Measurements from ENCODE around the gene BNIP3.
A peak's percentile ranks its signal among the peaks of the same experiment; 100 is the strongest.

BNIP3 gene, protein sequence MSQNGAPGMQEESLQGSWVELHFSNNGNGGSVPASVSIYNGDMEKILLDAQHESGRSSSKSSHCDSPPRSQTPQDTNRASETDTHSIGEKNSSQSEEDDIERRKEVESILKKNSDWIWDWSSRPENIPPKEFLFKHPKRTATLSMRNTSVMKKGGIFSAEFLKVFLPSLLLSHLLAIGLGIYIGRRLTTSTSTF

DNA sequence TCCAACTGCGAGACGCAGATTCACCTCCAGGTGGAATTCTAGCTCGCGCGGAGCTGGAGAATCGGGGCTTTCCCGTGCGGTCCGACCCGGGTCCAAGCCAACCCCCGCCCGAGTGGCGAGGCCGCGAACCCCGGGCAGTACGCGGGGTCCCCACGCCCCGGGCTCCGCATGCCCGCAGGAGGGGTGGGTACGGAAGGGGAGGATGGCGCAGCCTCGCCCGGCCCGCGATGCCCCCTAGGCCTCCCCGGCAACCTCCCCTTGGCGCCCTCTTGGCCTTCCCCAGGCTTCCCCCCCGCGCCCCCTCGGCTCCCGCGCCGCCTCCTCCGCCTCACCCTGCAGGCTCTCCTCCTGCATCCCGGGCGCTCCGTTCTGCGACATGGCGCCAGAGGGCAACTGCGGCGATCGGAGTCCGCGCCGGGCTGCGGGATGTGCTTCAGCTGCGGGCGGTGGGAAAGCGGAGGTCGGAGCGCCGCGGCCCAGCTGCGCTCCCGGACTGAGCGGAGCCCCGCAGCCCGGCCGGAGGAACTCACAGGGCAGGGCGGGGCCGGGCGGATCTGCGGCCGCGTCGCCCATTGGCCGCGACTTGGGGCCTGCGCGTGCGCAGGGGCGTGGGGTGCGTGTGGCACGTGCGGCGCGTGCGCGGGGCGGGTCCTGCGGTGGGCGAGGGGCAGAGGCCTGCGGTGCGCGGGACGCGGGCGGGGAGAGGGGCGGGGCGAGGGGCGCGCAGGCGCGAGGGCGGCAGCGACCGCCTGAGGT lies at the start of gene BNIP3:
Gene BNIP3, minus strand, starts transcription at position 495 of the 756 bp plus-strand sequence. Its CDS starts 117 bp downstream, at position 378.
- TF ChIP-seq, protein P1, sequence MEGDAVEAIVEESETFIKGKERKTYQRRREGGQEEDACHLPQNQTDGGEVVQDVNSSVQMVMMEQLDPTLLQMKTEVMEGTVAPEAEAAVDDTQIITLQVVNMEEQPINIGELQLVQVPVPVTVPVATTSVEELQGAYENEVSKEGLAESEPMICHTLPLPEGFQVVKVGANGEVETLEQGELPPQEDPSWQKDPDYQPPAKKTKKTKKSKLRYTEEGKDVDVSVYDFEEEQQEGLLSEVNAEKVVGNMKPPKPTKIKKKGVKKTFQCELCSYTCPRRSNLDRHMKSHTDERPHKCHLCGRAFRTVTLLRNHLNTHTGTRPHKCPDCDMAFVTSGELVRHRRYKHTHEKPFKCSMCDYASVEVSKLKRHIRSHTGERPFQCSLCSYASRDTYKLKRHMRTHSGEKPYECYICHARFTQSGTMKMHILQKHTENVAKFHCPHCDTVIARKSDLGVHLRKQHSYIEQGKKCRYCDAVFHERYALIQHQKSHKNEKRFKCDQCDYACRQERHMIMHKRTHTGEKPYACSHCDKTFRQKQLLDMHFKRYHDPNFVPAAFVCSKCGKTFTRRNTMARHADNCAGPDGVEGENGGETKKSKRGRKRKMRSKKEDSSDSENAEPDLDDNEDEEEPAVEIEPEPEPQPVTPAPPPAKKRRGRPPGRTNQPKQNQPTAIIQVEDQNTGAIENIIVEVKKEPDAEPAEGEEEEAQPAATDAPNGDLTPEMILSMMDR (IDR thresholded peaks at IDR 0.05; ENCODE audit: insufficient read depth, low read length, poor library complexity, severe bottlenecking), result no peak
- DNase-seq (ENCODE audit: extremely low read depth, insufficient read length), result peak; percentile 95
- no peaks in the 10 kb centered on the region for H3K36me3 ChIP-seq (ENCODE audit: control insufficient read depth, insufficient read depth, low read length)
- no peaks in the 10 kb centered on the region for H3K27me3 ChIP-seq (replicated peaks; ENCODE audit: control insufficient read depth, insufficient read depth, low read length)
- peak within 1 kb of the TSS; percentile 86 for H3K4me3 ChIP-seq (replicated peaks; ENCODE audit: low read depth, low read length)

DNA sequence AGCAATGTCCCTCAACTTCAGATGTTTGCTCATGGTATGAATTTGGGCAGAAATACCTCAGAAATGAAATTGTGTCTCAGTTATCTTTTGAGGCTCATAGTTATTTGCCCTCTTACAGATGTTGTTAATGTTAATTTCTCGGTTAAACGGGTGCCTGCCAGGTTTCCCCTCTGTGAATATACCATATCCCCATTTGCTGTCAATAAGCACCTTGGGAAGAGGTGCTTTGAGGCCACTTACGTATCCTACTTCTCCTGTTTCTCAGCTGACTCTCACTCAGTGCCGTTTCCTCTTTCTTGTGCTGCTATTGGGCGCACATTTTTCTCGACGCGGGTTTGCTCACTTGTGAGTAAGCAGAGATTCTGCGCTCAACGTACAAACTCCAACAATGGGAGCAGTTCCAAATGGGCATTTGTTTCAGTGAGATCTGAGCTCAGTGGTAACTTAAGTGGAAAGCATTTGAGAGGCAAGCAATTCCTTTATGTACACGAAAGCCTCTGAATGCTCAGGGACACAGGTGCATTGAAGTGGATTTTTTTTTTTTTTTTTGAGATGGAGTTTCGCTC lies 49.3 kb upstream of the BNIP3 start:
- Histone ChIP-seq H3K36me3 (ENCODE audit: control insufficient read depth, insufficient read depth, low read length) (no peaks in the 10 kb centered on the region), H3K27me3 (replicated peaks; ENCODE audit: control insufficient read depth, insufficient read depth, low read length) (no peaks in the 10 kb centered on the region; the same call in 1 of the 2 replicates), H3K4me3 (replicated peaks; ENCODE audit: low read depth, low read length) (no peak overlapping the region)
- TF ChIP-seq, protein P1 (IDR thresholded peaks at IDR 0.05; ENCODE audit: insufficient read depth, low read length, poor library complexity, severe bottlenecking), result no peak
- DNase-seq (ENCODE audit: extremely low read depth, insufficient read length), result no peak

DNA sequence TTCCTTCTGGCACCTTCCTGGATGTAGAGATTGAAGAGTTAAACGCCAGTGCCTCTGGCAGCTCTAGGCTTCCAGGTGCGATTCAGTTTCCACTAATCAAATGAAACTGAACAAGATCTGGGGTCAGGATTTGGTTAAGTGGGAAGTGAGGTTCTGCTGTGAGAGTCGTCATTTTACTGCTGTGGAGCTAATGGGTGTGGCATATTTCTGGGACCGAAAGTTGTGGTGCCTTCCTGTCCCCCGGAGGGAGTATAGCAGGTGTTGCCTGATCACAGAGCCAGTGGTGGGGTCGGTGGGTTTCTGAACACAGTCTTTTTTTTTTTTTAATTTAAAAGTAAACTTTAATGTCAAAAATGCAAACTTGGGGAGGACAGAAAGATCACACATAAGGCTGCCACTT lies 47.0 kb upstream of the BNIP3 start:
- H3K27me3 ChIP-seq (replicated peaks; ENCODE audit: control insufficient read depth, insufficient read depth, low read length), result no peaks in the 10 kb centered on the region

DNA sequence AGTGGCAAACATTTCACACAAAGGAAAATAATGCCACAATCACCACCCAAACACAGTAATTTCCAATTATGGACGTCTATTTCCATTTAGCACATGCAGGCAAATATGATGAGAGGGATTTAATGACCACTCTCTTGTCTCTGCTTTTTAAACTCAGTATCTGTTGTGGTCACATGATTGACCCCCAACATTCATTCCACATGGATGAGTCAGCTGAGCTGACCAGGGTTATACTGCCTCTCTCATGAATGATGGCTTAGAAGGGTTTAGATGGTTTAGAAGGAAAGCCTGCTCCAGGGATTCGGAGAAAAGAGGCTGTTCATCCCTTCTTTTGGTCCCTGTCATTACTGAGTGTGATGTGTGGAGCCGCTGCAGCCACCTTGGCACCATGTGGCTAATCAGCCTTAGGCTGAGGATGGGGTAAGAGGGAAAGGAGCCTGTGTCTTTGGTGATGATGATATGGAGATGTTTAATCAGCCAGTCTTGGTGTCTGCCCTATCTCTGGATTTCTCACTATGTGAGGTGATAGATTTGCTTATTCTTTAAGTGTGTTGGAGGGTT lies 45.8 kb upstream of the BNIP3 start:
- no peaks in the 10 kb centered on the region for H3K36me3 ChIP-seq (ENCODE audit: control insufficient read depth, insufficient read depth, low read length)
- no peak for DNase-seq (ENCODE audit: extremely low read depth, insufficient read length)
- TF ChIP-seq, protein P1 (IDR thresholded peaks at IDR 0.05; ENCODE audit: insufficient read depth, low read length, poor library complexity, severe bottlenecking), result no peak
- H3K27me3 ChIP-seq (replicated peaks; ENCODE audit: control insufficient read depth, insufficient read depth, low read length), result no peaks in the 10 kb centered on the region
- no peak overlapping the region for H3K4me3 ChIP-seq (replicated peaks; ENCODE audit: low read depth, low read length)

More for the DNA sequence above, 47.0 kb upstream of the BNIP3 start:
- no peak overlapping the region for H3K4me3 ChIP-seq (replicated peaks; ENCODE audit: low read depth, low read length)
- TF ChIP-seq, protein P1 (IDR thresholded peaks at IDR 0.05; ENCODE audit: insufficient read depth, low read length, poor library complexity, severe bottlenecking), result no peak
- DNase-seq (ENCODE audit: extremely low read depth, insufficient read length), result no peak
- H3K36me3 ChIP-seq (ENCODE audit: control insufficient read depth, insufficient read depth, low read length), result no peaks in the 10 kb centered on the region

DNA sequence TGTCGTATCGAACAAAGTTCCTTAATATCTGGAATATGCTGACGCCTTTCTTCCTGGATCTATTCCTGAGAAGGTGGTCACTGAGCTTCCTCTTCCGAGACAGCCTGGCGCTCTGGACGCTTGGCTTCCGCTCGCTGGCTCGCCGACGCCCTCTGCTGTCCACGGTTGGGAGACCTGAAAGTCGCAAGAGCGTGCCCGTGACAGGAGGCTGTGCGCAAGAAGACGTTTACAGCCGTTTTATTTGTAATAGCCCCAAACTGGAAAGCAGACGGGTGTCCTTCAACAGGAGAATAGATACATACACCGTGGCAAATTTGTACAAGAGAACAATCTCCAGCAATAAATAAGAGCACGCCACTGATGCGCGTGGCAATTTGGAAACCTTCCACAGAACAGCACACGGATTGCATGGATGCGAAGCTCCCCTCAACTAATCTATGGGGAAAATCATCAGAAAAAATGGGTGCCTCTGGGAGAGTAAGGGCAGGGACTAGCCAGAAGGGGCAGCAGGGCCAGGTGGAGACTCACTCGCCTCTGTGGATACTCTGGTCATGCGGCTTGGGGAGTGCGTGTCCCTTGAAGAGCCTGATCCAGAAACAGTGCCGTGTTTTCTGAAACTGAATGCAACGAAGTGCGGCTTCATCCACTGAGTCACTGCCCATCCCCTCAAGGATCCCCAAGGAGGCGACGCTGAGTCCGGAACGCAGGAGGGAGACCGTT lies 41.5 kb upstream of the BNIP3 start:
- H3K27me3 ChIP-seq (replicated peaks; ENCODE audit: control insufficient read depth, insufficient read depth, low read length), result no peaks in the 10 kb centered on the region
- peak; percentile 68 for DNase-seq (ENCODE audit: extremely low read depth, insufficient read length)
- TF ChIP-seq, protein P1 (IDR thresholded peaks at IDR 0.05; ENCODE audit: insufficient read depth, low read length, poor library complexity, severe bottlenecking), result peak; percentile 80
- no peaks in the 10 kb centered on the region for H3K36me3 ChIP-seq (ENCODE audit: control insufficient read depth, insufficient read depth, low read length)
- H3K4me3 ChIP-seq (replicated peaks; ENCODE audit: low read depth, low read length), result no peak overlapping the region

Data from GM06990 (cell line).